Renal cortical epithelial cell (primary cell): ENCODE measurements around the gene KAZN. TPM values are rescaled to one million over a fixed set of nuclear protein-coding genes. Genes with fewer than 3 reads are reported as not detected.

Experiments used
- DNase-seq: peaks from one replicate; pipeline ENCODE4 v3.0.0-alpha.2; 2011; ENCODE audit warnings: low read depth
- total RNA-seq: library from RNA; depleted of rRNA; stranded (reverse); fragments of >200 nt; gene quantifications from 2 replicates; pipeline ENCODE4 v1.2.3, GENCODE V29; 2014

The KAZN gene
- total RNA-seq, 1 donor from 2014 or later, result 30.8 TPM

DNA sequence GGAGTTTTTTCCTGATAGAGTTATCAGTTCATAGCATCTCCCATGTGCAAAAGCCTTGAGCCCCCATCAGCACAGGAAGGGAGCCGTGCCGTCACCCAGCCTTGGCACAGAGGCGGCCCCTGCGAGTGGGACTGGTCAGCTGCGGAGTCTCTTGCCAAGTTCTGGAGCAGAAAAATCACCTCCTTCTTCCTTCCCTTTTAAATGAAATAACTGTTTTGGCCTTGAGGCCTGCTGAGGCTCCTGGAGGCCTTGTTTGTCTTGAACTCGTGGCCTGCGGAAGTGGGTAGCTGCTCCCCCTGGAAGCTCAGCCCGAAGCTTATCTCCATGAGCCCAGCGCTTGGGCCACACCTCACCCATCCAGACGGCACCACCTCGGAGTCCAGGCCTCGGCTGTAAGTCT lies 409.4 kb downstream of the KAZN start:
- no peak for DNase-seq

DNA sequence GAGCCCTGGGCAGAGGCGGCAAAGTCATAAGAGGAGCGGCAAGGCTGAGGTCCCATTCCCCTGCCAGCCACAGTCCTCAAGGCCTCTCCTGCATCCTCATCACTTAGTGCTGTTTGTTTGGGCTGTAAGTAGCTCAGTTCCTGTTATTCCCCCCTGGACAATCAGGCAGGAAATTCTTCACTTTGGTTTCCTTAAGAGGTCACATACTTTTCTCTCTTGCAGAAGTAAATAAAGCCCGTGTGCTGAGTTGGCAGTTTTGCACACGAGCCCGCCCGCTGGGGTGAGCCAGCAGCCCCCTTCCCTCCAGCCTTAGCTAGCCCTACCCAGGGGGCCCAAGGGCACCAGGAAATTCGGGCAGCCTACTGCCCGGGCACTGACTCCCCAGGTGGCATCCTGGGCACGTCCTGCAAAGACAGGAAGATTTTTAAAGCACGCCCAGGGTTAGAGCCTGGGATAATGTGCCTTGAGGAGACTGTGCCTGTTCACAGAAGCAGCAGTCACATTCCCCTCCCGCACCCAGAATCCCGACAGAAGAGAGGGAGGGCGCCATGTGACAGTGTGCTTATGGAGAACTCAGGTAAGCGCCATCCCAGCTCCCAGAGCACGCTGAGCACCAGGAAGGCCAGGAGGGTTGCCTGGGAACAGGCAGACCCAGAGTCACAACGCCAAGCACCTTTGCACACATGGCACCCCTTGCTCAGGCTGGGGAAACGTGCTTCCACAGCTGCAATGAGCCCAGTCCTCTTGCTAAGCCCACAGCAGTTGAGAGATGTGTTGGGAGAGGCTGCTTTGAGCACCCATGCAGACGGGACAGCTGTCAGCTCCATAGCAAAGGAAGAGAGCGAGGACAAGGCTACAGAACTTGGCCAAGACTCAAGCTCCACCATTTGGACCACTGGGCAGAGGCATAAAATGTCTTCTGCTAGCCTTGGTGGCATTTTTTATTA lies 410.6 kb downstream of the KAZN start:
- DNase-seq, result peak; percentile 69

DNA sequence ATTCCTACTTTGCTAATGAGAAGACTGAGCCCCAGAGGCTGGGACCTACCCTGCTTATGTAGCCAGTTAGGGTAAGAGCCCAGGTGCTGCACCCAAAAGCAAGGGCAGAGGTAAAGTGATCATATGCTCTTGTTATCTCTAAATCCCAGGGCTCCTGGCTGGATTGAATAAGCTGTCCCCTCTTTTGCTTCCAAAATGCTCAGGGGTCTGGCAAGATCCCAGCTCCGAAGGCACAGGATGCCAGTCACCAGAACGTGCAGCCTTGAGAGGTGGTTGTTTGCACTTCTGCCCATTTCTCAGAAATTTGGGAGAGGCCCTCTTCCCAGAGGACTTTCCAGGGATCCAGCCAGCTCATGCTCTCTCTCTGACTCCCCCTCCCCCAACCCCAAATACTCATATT lies 412.7 kb downstream of the KAZN start:
- DNase-seq, result no peak

DNA sequence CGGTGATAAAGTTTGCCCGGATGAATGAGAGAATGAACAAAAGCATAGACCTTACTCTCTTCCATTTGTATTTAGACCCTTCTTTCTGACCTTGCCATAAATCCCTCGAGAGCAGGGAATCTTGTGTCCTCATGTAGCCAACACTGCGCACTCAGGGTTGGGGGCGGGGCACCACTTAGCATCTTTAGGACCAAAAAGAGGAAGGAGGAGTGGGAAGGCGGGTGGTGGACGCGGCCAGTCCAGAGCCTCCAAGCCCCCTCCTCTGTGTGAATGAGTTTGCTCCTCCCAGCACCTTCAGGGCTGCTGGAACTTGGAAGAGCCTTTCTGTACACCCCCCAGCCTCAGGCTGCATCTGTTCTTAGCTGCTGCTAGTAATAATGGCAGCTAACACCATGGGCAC lies 413.2 kb downstream of the KAZN start:
- DNase-seq, result no peak

DNA sequence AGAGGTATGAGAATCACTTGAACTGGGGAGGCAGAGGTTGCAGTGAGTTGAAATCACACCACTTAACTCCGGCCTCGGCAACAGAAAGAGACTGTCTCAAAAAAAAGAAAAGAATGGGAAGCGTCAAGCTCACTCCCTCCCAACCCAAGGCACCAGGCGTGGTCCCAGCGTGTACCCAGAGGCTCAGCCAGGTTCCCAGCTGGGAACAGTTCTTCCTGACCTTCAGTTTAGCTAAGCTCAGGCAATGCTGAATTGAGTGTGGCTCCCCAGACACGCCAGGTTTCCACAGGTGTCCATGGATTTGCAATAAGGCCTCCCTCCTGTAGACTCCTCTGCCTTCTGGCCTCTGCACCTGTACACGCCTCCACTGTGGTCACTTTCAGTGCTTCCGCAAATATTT lies 414.3 kb downstream of the KAZN start:
- DNase-seq, result no peak

DNA sequence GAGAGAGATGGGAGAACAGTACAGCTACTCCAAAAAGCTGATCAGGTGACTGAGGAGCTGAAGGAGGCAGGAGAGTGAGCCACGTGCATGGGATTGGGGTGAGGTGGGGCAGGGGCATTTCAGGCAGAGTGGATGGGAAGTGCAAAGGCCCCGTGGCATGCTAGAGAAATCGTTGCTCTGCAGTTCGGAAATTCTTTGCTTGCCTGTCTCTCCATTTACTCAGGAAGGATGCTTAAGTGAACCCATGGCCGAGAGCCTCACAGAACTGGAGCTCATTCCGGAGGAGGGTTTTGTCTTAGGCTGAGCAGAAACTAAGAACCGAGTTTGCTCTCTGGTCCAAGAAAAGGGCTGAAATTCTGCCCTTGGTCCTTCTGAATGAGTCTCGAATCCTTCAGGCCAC lies 415.3 kb downstream of the KAZN start:
- no peak for DNase-seq

DNA sequence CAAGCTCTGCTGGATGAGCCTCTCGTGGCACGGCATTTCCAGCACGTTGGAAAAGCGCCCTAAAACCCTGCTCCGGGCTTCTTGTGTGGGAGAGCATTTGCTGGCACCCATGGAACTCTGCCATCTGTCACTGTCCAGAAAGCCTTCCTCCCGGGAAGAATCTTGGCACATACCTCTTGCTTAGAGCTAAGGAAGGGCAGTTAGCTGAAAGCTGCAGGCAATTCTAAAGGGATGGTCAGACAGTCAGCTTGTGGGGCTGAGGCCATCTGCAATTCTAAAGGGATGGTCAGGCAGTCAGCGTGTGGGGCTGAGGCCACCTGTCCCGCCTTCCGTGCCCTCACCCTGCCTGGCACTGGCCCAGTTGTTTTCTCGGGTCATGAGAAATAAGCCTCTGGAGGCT lies 416.0 kb downstream of the KAZN start:
- no peak for DNase-seq

DNA sequence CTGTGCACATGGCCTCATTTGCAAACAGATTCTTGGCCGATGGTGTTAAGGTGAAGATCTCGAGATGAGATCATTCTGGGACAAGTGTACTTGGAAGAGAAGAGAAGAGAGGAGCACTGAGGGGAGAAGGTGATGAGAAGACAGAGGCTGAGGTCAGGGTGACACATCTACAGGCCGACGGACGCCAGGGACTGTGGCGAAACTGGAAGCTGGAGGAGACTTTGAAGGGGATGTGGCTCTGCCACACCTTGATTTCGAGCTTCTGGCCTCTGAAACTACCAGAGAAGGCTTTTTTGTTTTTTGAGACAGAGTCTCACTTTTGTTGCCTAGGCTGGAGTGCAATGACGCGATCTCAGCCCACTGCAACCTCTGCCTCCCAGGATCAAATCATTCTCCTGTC lies 417.5 kb downstream of the KAZN start:
- DNase-seq, result no peak

DNA sequence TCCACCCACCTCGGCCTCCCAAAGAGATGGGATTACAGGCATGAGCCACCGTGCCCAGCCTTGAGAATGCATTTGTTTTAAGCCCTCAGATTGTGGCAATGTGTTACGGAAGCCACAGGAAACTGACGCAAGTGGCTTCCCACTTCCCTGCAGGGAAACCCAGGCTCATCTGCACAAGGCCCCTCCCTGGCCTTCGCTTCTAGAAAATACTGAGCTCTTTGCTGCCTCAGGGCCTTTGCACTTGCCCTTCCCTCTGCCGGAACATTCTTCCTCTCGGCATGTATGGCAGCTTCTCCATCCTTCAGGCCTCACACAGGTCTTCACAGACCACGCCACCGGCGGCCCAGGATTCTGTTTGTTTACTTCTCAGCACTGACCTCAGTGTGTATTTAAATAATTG lies 418.0 kb downstream of the KAZN start:
- no peak for DNase-seq

DNA sequence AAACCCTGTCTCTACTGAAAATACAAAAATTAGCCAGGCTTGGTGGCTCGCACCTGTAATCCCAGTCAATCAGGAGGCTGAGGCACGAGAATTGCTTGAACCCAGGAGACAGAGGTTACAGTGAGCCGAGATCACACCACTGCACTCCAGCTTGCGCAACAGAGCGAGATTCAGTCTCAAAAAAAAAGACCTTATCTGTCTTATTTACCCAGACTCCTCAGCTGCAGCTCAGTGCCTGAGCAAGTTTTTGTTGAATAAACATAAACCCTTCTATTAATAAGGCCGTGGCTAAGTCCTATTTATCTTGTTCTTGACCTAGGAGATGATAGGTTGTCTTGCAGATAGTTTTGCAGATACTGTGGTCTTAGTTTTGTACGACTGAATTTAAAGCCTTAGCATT lies 418.6 kb downstream of the KAZN start:
- DNase-seq, result no peak

DNA sequence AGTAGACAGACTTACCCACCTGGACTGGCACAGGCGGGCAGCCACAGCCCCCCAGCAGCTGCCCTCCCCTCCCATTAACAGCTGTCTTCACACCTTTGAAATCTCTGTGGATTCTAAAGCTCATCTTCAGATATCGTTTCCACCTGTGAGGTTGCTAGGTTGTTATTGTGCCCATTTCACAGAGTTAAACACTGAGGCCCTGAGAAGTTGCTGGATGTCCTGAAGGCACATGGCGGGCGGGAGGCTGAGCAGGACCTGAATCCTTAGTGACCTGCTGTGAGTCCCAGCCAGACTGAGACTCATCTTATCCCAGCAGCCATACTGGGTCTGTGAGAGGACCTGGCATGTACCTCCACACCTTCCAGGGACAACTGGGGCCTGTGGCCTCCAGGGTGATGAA lies 420.3 kb downstream of the KAZN start:
- no peak for DNase-seq

DNA sequence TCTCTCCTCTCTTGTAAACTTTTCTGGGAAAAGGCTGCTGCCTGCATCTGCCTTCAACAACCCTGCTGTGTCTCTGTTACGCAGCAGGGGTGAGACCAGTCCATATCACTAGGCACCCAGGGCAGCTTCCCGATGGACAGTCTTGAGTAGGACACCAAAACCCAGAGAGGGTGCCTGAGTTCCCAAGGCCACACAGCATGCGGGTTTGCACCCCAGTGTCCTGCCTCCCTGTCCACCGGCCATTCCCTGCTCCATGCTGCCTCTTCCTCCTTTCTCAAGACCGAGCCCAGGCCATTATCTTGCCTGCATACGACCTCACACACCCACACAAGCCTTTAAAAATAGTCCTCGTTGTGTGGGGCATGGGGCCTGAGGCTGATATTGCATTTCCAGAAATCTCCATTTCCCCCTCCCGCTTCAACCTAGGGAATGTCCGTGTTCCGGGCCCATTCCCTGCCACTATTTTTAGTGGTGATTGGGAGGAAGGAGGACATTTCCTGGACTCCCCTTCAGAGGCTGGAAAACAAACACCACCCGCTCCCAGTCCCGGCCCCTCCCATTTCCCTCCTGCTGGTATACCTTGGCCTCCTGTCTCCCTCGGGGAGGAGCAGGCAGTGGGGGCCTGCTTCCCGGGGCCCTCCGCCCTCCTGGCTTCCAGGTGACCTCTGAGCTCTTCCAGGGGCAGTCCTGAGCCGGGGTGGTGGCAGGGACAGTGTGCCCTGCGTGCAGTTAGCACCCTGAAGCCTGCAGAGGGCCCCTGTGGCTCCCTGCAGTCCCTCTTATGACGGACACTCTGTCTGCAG lies 422.7 kb downstream of the KAZN start:
- DNase-seq, result no peak

DNA sequence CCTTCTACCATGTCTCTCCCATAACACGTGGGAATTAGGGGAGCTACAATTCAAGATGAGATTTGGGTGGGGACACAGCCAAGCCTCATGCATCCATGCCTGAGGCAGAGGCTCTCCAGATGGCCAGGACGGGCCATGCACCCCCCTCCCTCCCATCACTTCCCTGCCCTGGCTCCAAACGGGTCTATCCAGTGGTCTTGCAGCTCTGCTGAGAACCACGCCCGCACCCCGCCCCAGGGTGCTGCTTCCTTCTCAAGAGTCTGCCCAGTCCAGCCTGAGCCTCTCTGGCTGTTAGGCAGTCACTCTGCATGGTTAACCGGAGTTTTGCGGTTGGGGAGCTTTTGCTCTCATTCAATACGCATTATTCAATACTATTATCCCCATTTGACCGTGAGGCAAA lies 423.6 kb downstream of the KAZN start:
- no peak for DNase-seq

DNA sequence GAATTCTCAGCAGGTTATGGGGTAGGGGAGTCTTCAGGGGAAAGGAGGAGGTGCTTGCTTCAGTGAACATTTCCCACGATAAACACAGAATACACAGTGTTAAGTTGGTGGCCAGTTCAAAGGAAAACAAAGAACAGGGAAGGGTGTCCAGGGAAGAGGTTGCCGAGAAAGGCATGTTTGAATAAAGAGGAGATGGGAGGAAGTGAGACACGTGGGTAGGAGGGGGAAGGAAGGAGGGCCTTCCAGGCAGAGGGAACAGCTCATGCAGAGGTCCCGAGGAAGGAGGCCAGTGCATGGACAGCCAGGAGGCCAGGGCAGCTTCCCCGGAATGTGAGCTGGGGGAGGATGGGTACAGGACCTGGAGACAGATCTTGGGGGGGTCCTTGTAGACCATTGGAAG lies 424.7 kb downstream of the KAZN start:
- peak; percentile 45 for DNase-seq

DNA sequence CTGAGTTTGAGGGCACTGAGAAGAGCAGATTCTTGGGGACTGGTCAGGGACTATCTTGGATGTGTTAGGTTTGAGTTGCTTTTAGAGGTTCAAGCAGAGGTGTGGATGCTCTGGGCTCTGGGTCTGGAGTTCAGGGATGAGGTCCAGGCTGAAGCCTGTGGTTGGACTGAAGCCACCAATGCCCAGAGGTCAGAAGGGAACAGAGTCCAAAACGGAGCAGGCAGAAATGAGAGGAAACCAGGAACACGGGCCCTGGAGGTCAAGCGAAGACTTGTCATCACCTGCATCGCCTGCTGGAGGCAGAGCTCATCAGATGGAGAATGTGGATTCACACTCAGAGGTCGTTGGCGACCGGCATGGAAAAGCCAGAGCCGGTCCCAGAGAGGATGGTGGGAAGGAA lies 425.5 kb downstream of the KAZN start:
- DNase-seq, result no peak

DNA sequence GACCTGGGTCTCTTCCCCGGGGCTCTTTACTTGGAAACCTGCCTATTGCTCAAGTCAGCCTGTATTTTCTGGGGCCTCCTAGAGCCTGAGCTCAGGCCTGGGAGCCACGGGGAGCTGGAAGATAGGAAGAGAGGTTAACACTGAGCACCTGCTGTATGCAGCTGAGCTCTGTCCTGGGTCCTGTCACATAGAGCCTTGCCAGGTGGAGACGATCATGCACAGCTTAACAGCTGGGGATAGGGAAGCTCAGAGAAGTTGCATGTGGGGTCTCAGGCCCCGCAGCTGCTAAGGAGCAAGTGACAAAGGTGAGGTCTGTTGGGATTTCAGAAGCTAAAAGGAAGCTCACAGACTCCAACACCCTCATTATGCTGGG lies 427.6 kb downstream of the KAZN start:
- DNase-seq, result no peak

DNA sequence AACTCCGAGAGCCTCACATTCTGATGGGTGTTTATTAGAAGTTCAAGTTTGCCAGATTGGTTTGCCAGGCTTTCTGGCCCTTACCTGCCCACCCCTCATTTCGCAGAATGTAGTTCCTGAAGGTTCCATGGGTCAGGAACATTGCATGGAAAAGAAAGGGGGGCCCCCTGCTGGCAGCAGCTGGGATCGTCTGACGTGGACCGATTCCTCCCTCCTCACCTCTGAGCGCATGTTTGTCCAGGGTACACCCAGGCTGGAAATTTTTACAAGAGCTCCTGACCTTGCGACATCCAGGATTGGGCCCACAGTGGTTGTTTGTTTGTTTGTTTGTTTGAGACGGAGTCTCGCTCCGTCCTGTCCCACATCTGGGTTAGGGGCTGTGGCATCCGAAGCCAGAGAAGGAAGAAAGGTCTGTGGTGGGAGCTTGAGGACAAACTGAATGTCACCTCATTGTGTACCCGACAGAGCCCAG lies 429.1 kb downstream of the KAZN start:
- peak; percentile 73 for DNase-seq

DNA sequence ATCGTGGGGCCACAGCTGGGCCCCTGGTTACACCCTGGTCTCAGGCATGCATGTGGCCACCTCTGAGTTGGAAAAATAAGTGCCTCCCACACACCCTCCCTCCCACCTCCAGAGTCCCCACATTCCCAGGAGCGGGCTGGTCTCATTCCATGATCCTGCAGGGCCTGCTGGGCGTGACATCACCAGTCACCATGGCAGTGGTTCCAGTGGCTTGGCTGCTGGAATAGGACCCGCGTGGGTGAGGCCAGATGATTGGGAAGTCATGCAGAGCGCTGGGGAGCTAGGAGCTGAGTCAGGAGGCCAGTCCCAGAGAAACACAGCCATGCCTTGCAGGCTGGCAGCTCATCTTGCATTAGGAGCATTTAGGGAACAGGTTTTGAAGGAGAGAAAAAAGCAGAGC lies 429.6 kb downstream of the KAZN start:
- peak; percentile 99 for DNase-seq

DNA sequence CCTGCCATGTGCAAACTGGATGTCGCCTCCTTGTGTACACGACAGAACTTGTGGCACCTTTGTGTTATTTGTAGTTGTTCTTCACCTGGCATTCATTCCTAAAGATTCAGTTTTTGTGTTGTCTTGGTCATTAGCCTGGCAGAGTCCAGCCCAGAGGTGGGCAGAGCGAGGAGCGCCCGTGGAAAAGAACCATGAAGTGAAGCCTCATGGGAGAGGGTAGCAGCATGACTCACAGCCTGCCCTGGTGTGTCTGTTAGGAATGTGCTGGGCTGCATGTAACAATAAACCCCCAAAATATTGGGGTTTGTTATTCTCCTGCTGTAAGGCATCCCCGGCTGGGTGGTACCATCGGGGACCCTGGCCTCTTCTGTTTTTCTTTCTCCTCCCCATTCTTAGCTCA lies 430.1 kb downstream of the KAZN start:
- DNase-seq, result no peak

DNA sequence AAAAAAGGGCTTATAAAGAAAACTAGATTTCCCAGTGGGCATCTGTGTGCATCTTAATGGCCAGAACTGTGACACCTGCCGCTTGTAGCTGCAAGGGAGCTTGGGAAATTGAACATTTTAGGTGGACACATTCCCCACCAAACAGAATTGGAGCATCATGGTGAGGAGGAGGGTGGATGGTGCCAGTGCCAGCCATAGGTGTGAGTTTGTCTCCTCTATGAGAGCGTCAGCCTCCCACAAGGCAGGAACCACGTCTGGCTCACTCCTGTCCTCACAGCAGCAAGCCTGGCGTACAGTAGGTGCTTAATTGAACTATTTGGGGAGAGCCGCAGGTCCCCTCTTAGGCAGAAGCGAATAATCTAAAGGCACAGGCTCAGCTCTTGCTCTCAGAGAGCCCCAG lies 430.6 kb downstream of the KAZN start:
- no peak for DNase-seq

DNA sequence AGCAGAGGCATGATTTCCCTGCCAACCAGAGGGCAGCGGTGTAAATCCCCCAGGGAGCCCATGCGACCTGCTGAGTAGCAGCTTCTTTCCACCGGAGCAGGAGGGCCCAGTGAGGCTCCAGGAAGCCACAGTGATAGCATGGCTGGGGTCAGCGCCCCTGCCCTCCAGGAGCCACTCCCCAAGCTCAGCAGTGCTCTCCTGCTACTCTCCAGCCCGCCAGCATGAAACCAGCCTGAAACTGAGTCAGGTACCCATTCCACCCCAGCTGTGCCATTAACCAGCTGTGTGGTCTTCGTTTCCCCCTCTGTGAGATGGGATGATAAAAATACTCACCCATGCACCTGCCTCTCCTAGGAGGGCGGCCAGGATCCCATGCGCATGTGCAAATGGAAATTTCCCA lies 431.3 kb downstream of the KAZN start:
- DNase-seq, result no peak

DNA sequence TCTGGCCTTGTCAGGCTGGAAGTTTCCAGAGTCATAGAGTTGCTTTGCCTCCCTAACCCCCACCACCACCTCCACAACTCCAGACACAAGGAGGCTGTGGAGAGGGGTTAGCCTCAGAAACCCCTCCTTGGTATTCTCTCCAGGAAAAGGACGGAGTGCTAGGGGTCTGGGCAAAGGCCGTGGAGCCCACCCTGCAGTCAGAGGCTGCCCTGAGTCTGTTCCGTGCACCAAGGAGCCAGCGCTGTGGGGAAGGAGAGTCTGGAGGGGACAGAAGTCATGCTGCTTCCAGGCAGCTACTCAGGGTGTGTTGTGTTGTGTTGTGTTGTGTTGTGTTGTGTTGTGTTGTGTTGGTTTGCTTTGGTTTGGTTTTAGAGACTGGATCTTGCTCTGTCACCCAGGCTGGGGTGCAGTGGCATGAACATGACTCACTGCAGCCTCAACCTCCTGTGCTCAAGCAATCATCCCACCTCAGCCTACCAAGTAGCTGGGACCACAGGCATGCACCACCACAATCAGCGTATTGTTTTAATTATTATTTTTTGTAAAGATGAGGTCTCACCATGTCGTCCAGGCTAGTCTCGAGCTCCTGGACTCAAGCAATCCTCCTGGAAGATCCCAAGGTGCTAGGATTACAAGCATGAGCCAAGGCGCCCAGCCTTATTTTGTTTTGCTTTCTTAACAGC lies 432.9 kb downstream of the KAZN start:
- DNase-seq, result peak; percentile 51
